K562 (cell line): ENCODE results near the gene C1orf167. TPM values are rescaled to one million over a fixed set of nuclear protein-coding genes. Genes with fewer than 3 reads are reported as not detected.

ENCODE experiments used
- ATAC-seq: fragments of 200-7000 bp; cut with Tn5 transposase; 3 replicates; pipeline ENCODE4 v1.9.1; 2020; ENCODE audit warnings: moderate library complexity
- BruUV-seq: library from RNA; stranded (reverse); fragments of 400-500 nt; replicated peaks from 2 replicates; lab custom pipeline; 2021; lab: Mats Ljungman, UMichigan
- CTCF ChIA-PET: fragments of 300-600 bp; formaldehyde crosslinking; extraction: SDS; loops from one replicate; lab custom pipeline; 2021; ENCODE audit warnings: low intra/inter-chr PET ratio; lab: Yijun Ruan, JAX
- POLR2A ChIA-PET: fragments of 300-600, 350-650 bp; sonication (Branson Sonifier 250); formaldehyde crosslinking; extraction: SDS; loops from one replicate; lab custom pipeline; 2021; ENCODE audit warnings: antibody characterized with exemption, inconsistent platforms; lab: Yijun Ruan, JAX
- DNase-seq, 4 experiments: peaks; one replicate each; pipeline versions ENCODE4 v3.0.0 to v3.0.0-alpha.2; 2011 to 2018; ENCODE audit warnings: low spot score in 3 of 4, mixed read lengths in 3 of 4; ENCODE audit errors: extremely low read depth in 1 of 4
- FAIRE-seq: peaks from 2 replicates; lab custom pipeline; 2011; peaks lifted over from hg19 to GRCh38; lab: Jason Lieb, UNC
- H2AFZ ChIP-seq: 2 replicates; pipeline ENCODE4 v1.6.0; 2011; ENCODE audit warnings: low read depth, low read length, control low read depth, inconsistent platforms
- H3K27ac ChIP-seq: fragments of 200-600 bp; 3 replicates; pipeline ENCODE4 v1.8.0; 2011; ENCODE audit warnings: low read depth, mild to moderate bottlenecking, control low read depth, inconsistent platforms, low read length, moderate library complexity, mixed read lengths; ENCODE audit errors: extremely low read depth
- H3K27me3 ChIP-seq, 2 experiments: fragments of 300-600 bp in 1 of 2; 2 replicates in 1 of 2; 3 replicates in 1 of 2; pipeline versions ENCODE4 v1.6.0 to v1.8.0; 2011; ENCODE audit warnings: inconsistent platforms in 2 of 2, low read length in 2 of 2, mild to moderate bottlenecking in 1 of 2, mixed read lengths in 1 of 2, moderate library complexity in 1 of 2; ENCODE audit not compliant: control insufficient read depth in 2 of 2, insufficient read depth in 2 of 2
- H3K36me3 ChIP-seq: fragments of 300-600 bp; 3 replicates; pipeline ENCODE4 v1.8.0; 2011; ENCODE audit warnings: mild to moderate bottlenecking, low read length, inconsistent platforms; ENCODE audit not compliant: control insufficient read depth, insufficient read depth
- H3K4me1 ChIP-seq, 2 experiments: fragments of 200-600 bp in 1 of 2; replicated peaks in 1 of 2; 2 replicates in 1 of 2; 3 replicates in 1 of 2; pipeline versions ENCODE4 v1.5.1 to v1.8.0; 2011; ENCODE audit warnings: inconsistent platforms in 2 of 2, low read length in 2 of 2, mild to moderate bottlenecking in 1 of 2, mixed read lengths in 1 of 2, moderate library complexity in 1 of 2; ENCODE audit not compliant: control insufficient read depth in 2 of 2, insufficient read depth in 2 of 2
- H3K4me2 ChIP-seq: 2 replicates; pipeline ENCODE4 v1.6.1; 2011; ENCODE audit warnings: low read length, control low read depth, inconsistent platforms, mixed read lengths; ENCODE audit not compliant: insufficient read depth
- H3K4me3 ChIP-seq: fragments of 200-600 bp; sonication (generic), shearing (Covaris generic); 2 replicates; pipeline ENCODE4 v1.5.1; 2016; ENCODE audit warnings: control low read depth, inconsistent platforms
- H3K79me2 ChIP-seq: fragments of 200-600 bp; 3 replicates; pipeline ENCODE4 v1.8.0; 2011; ENCODE audit warnings: low read length, inconsistent platforms; ENCODE audit not compliant: control insufficient read depth, insufficient read depth
- H3K9ac ChIP-seq, 2 experiments: 2 replicates each; pipeline versions ENCODE4 v1.6.0 to v1.6.1; 2011; ENCODE audit warnings: low read depth in 2 of 2, low read length in 2 of 2, control low read depth in 1 of 2, inconsistent platforms in 1 of 2, mild to moderate bottlenecking in 1 of 2, mixed read lengths in 1 of 2; ENCODE audit not compliant: insufficient read depth in 1 of 2
- H3K9me1 ChIP-seq: one replicate; pipeline ENCODE4 v1.6.0; 2011; ENCODE audit warnings: inconsistent platforms, mild to moderate bottlenecking, low read length, moderate library complexity; ENCODE audit not compliant: control insufficient read depth, insufficient read depth
- H3K9me3 ChIP-seq: replicated peaks from 2 replicates; pipeline ENCODE4 v1.5.1; 2011; ENCODE audit warnings: low read depth, low read length, inconsistent platforms; ENCODE audit not compliant: control insufficient read depth, insufficient read depth
- H4K20me1 ChIP-seq: replicated peaks from 2 replicates; pipeline ENCODE4 v1.6.1; 2011; ENCODE audit warnings: low read length, inconsistent platforms, mixed read lengths; ENCODE audit not compliant: control insufficient read depth, insufficient read depth
- ARNT ChIP-seq, 2 experiments: fragments of 450-650 bp; IDR thresholded peaks; 2 replicates each; pipeline ENCODE4 v1.6.1; 2016; ENCODE audit warnings: mild to moderate bottlenecking in 1 of 2
- FOXA1 ChIP-seq: fragments of 450-650 bp; IDR thresholded peaks from 2 replicates; pipeline ENCODE4 v1.6.1; 2016; ENCODE audit warnings: mild to moderate bottlenecking, borderline replicate concordance
- NFYB ChIP-seq: IDR thresholded peaks from 2 replicates; pipeline ENCODE4 v1.6.1; 2011; ENCODE audit warnings: mild to moderate bottlenecking, moderate library complexity; ENCODE audit not compliant: insufficient read length; ENCODE audit errors: extremely low read depth
- NR2F6 ChIP-seq: fragments of 450-650 bp; formaldehyde crosslinking; IDR thresholded peaks from 2 replicates; pipeline ENCODE4 v1.4.0; 2020; ENCODE audit warnings: mild to moderate bottlenecking
- RBM39 ChIP-seq: fragments of 200-400 bp; formaldehyde crosslinking; optimal IDR thresholded peaks from 2 replicates; pipeline ENCODE3; 2018; ENCODE audit warnings: low read depth, low read length
- RREB1 ChIP-seq: fragments of 250-450 bp; sonication (Bioruptor Pico); IDR thresholded peaks from 2 replicates; pipeline ENCODE4 v1.4.0; 2020
- ZMIZ1 ChIP-seq, 2 experiments: fragments of 150-350 bp in 1 of 2; IDR thresholded peaks; 2 replicates each; pipeline ENCODE4 v1.6.1; 2012 to 2016; ENCODE audit warnings: low read depth in 2 of 2, low read length in 2 of 2, mild to moderate bottlenecking in 1 of 2, moderate library complexity in 1 of 2
- ZNF239 ChIP-seq: fragments of 250-450 bp; sonication (Bioruptor Pico); IDR thresholded peaks from 2 replicates; pipeline ENCODE4 v1.4.0; 2020; ENCODE audit warnings: mild to moderate bottlenecking
- ZNF586 ChIP-seq: fragments of 450-650 bp; formaldehyde crosslinking; conservative IDR thresholded peaks from 2 replicates; pipeline ENCODE4 v1.4.0; 2020; ENCODE audit warnings: mild to moderate bottlenecking, moderate library complexity
- WGBS: fragments of 100-300 bp; shearing (Covaris generic); methylation state at CpG from one replicate; pipeline ENCODE4 v1.1.6; 2016; ENCODE audit warnings: low coverage, mixed read lengths; ENCODE audit not compliant: insufficient coverage; ENCODE audit errors: missing lambda C conversion rate; 5-methylcytosine and 5-hydroxymethylcytosine counted together
- in situ Hi-C: fragments of 300-500 bp; cut with MboI; formaldehyde crosslinking; loops from 4 replicates; pipeline ENCODE4 v1.15.0; 2018; ENCODE audit warnings: inconsistent platforms, mixed read lengths
- intact Hi-C: fragments of 100-400 bp; cut with micrococcal nuclease; formaldehyde crosslinking; loops from 2 replicates; pipeline ENCODE4 v1.14.2; 2022
- polyA plus RNA-seq, 8 experiments: library from polyadenylated mRNA; depleted of rRNA in 4 of 8; stranded (reverse) in 5 of 8; unstranded in 3 of 8; fragments of >200 nt; fragmentation: Nextera tagmentation in 2 of 8; fragmentation: Illumina TruSeq in 1 of 8; extraction: Ambion mirVana in 2 of 8; extraction: Trizol in 1 of 8; gene quantifications; 2 replicates each; pipeline versions ENCODE4 v1.2.1 to v1.2.3, GENCODE V29; 2011 to 2014; ENCODE audit warnings: inconsistent platforms in 1 of 8, missing spikeins in 1 of 8
- total RNA-seq, 7 experiments: library from RNA; depleted of rRNA in 6 of 7; stranded (reverse); fragments of >200 nt in 6 of 7; fragmentation: Illumina TruSeq in 2 of 7; extraction: Trizol in 2 of 7; gene quantifications; 2 replicates each; pipeline versions ENCODE4 v1.2.1 to v1.2.3, GENCODE V29; 2011 to 2021; ENCODE audit warnings: low replicate concordance in 1 of 7

The C1orf167 gene
- total and polyA plus RNA-seq, 9 of the 15 experiments (the other 6 are each of a cell fraction or from before 2014, with no cell fraction given) = 0.22 to 0.86 (median 0.31) TPM; not detected in 2

DNA sequence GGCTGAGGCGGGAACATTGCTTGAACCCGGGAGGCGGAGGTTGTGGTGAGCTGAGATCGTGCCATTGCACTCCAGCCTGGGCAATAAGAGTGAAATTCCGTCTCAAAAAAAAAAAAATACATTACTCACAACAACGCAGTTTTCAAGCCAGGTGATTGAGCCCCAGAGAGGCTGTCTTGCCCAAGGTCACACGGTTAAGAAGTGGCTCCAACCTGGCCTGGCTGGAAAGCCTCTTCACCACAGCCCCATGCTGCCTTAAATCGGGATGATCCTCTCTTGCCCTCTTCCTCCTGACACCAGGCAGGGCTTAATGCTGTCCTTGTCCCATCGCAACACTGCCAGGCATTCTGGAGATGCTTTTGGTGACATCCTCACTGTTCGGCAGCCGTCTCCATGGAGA lies 48.9 kb upstream of the C1orf167 start (continued):
- no peak for TF ChIP-seq NR2F6 (CRISPR knock-in tag)
- no peak for TF ChIP-seq ZMIZ1 (IDR thresholded peaks at IDR 0.05; ENCODE audit: low read depth in 2 of 2, low read length in 2 of 2)

GRCh38 chr1:11714831-11715575 lies 47.0 kb upstream of the C1orf167 start:
- DNase-seq = no peak
- no peak for ATAC-seq
- H3K4me3 ChIP-seq = no peak overlapping the region
- in situ Hi-C loops (loop anchor here (5.0 kb wide), 2 partner anchors 58 to 668 kb away; partner anchors contain the start of gene MASP2), intact Hi-C loops (no loop called here)
- H3K27ac ChIP-seq = no peak overlapping the region
- no peaks in the 10 kb centered on the region for H3K9me1 ChIP-seq
- no peak for FAIRE-seq
- H3K79me2 ChIP-seq = no peaks in the 10 kb centered on the region
- no peaks in the 10 kb centered on the region for H3K36me3 ChIP-seq
- WGBS = 6% methylated on average over 24 of the region's 24 CpGs
- CTCF ChIA-PET = no interaction called here
- peaks cover 4 to 20% of the 10 kb centered on the region in 2 experiments; a peak in 4 of 5 replicates for H3K4me1 ChIP-seq
- peaks cover 35 to 50% of the 10 kb centered on the region in 2 experiments; a peak in 4 of 5 replicates for H3K27me3 ChIP-seq
- no peak overlapping the region for H3K4me2 ChIP-seq
- no peaks in the 10 kb centered on the region for H4K20me1 ChIP-seq
- peak overlapping the region in 1 of 2 experiments; percentile 24; a peak in 1 of 4 replicates for H3K9ac ChIP-seq
- no peak overlapping the region for H2AFZ ChIP-seq
- BruUV-seq = no TSS peak
- H3K9me3 ChIP-seq = no peaks in the 10 kb centered on the region
- POLR2A ChIA-PET = interaction anchor here (0.7 to 1.2 kb wide), 5 partner anchors 10 to 192 kb away, joined by 3 to 5 read pairs (median 3); partner anchors contain the start of gene AGTRAP
- TF ChIP-seq ZNF239 (CRISPR knock-in tag) (no peak), RREB1 (no peak), RBM39 (no peak), NFYB (no peak), ZNF586 (CRISPR knock-in tag) (no peak), ARNT (IDR thresholded peaks at IDR 0.05) (no peak), FOXA1 (no peak)
